HCT116 (cell line): ENCODE measurements around the gene ITIH5. TPM values are rescaled to one million over a fixed set of nuclear protein-coding genes. Genes with fewer than 3 reads are reported as not detected.

ENCODE experiments used
- ATAC-seq: fragments of 200-7000 bp; cut with Tn5 transposase; 2 replicates; pipeline ENCODE4 v1.9.1; 2020; ENCODE audit warnings: mild to moderate bottlenecking, moderate library complexity
- BruUV-seq: library from RNA; stranded (reverse); fragments of 400-500 nt; replicated peaks from 2 replicates; lab custom pipeline; 2021; lab: Mats Ljungman, UMichigan
- CTCF ChIA-PET: fragments of 300-600 bp; sonication (Branson Sonifier 250); formaldehyde crosslinking; loops from one replicate; lab custom pipeline; 2021; ENCODE audit warnings: antibody characterized with exemption; lab: Charles Lee
- POLR2A ChIA-PET: fragments of 300-600, 350-600 bp; sonication (Branson Sonifier 250); formaldehyde crosslinking; loops from one replicate; lab custom pipeline; 2021; ENCODE audit warnings: antibody characterized with exemption; lab: Charles Lee
- RAD21 ChIA-PET, 2 experiments: fragments of 300-600 bp; sonication (Branson Sonifier 250); formaldehyde crosslinking; loops; one replicate each; lab custom pipeline; 2023; ENCODE audit warnings: low total read pairs in 2 of 2; ENCODE audit not compliant: uncharacterized antibody in 2 of 2, unreplicated experiment in 2 of 2, low non-redundant PET in 1 of 2; lab: Charles Lee
- DNase-seq: peaks from one replicate; pipeline ENCODE4 v3.0.0-alpha.2; 2010; ENCODE audit warnings: low read depth, low spot score
- H2AFZ ChIP-seq: fragments of 200-600 bp; shearing (Covaris generic), sonication (generic); 2 replicates; pipeline ENCODE4 v1.6.1; 2017; ENCODE audit warnings: low read depth, mixed run types, mixed read lengths, antibody characterized with exemption, low read length; ENCODE audit not compliant: poor library complexity, severe bottlenecking
- H3K27ac ChIP-seq: 2 replicates; pipeline ENCODE4 v1.5.1; 2012; ENCODE audit warnings: low read depth, low read length
- H3K27me3 ChIP-seq: fragments of 200-600 bp; sonication (generic); 2 replicates; pipeline ENCODE4 v1.6.1; 2016; ENCODE audit warnings: mixed run types, low read length, mixed read lengths; ENCODE audit not compliant: insufficient read depth
- H3K36me3 ChIP-seq, 2 experiments: fragments of 200-500 bp in 1 of 2; fragments of 200-600 bp in 1 of 2; sonication (Bioruptor generic) in 1 of 2; sonication (generic) in 1 of 2; 2 replicates each; pipeline versions ENCODE4 v1.5.1 to v1.6.1; 2014 to 2016; ENCODE audit warnings: low read length in 2 of 2, inconsistent platforms in 1 of 2, mixed read lengths in 1 of 2, mixed run types in 1 of 2; ENCODE audit not compliant: insufficient read depth in 2 of 2, control insufficient read depth in 1 of 2
- H3K4me1 ChIP-seq, 2 experiments: fragments of 200-600 bp in 1 of 2; sonication (generic) in 1 of 2; 2 replicates each; pipeline versions ENCODE4 v1.5.1 to v1.6.1; 2012 to 2017; ENCODE audit warnings: low read length in 2 of 2, inconsistent platforms in 1 of 2, mild to moderate bottlenecking in 1 of 2, mixed read lengths in 1 of 2, mixed run types in 1 of 2, moderate library complexity in 1 of 2; ENCODE audit not compliant: insufficient read depth in 2 of 2, control insufficient read depth in 1 of 2
- H3K4me2 ChIP-seq: fragments of 200-600 bp; sonication (generic); 2 replicates; pipeline ENCODE4 v1.6.1; 2017; ENCODE audit warnings: mixed run types, low read length, mixed read lengths
- H3K4me3 ChIP-seq, 2 experiments: fragments of 200-600 bp in 1 of 2; sonication (generic) in 1 of 2; replicated peaks in 1 of 2; 2 replicates each; pipeline ENCODE4 v1.5.1; 2011 to 2016; ENCODE audit warnings: low read length in 2 of 2, control low read depth in 1 of 2, low read depth in 1 of 2, mild to moderate bottlenecking in 1 of 2, mixed read lengths in 1 of 2, mixed run types in 1 of 2
- H3K79me2 ChIP-seq: fragments of 200-600 bp; sonication (generic); 2 replicates; pipeline ENCODE4 v1.6.1; 2017; ENCODE audit warnings: mild to moderate bottlenecking, mixed run types, low read length, moderate library complexity, mixed read lengths; ENCODE audit not compliant: insufficient read depth
- H3K9ac ChIP-seq: fragments of 200-600 bp; sonication (generic); 2 replicates; pipeline ENCODE4 v1.6.1; 2016; ENCODE audit warnings: low read length, mixed read lengths
- H3K9me2 ChIP-seq: fragments of 200-600 bp; sonication (generic), shearing (Covaris generic); 2 replicates; pipeline ENCODE4 v1.6.1; 2017; ENCODE audit warnings: mixed run types, mild to moderate bottlenecking, moderate library complexity; ENCODE audit not compliant: insufficient read depth
- H3K9me3 ChIP-seq, 2 experiments: fragments of 200-500 bp in 1 of 2; fragments of 200-600 bp in 1 of 2; sonication (Bioruptor generic) in 1 of 2; sonication (generic) in 1 of 2; 2 replicates each; pipeline ENCODE4 v1.6.1; 2014 to 2017; ENCODE audit warnings: low read length in 2 of 2, mixed read lengths in 2 of 2, inconsistent platforms in 1 of 2, low read depth in 1 of 2, mild to moderate bottlenecking in 1 of 2, mixed run types in 1 of 2, moderate library complexity in 1 of 2; ENCODE audit not compliant: control insufficient read depth in 1 of 2, insufficient read depth in 1 of 2
- H4K20me1 ChIP-seq: fragments of 200-600 bp; sonication (generic), shearing (Covaris generic); 2 replicates; pipeline ENCODE4 v1.6.1; 2017; ENCODE audit warnings: mixed run types, mild to moderate bottlenecking, moderate library complexity; ENCODE audit not compliant: insufficient read depth
- CBX3 ChIP-seq: IDR thresholded peaks from 2 replicates; pipeline ENCODE4 v1.6.1; 2012; ENCODE audit warnings: low read depth
- CEBPB ChIP-seq: IDR thresholded peaks from 2 replicates; pipeline ENCODE4 v1.6.1; 2012; ENCODE audit warnings: low read depth
- ELF1 ChIP-seq: IDR thresholded peaks from 2 replicates; pipeline ENCODE4 v1.6.1; 2012; ENCODE audit warnings: low read depth, borderline replicate concordance
- EZH2phosphoT487 ChIP-seq: fragments of 200-600 bp; IDR thresholded peaks from 2 replicates; pipeline ENCODE4 v1.6.1; 2018; ENCODE audit warnings: antibody characterized with exemption, borderline replicate concordance
- FOSL1 ChIP-seq: IDR thresholded peaks from 2 replicates; pipeline ENCODE4 v1.6.1; 2012; ENCODE audit warnings: low read depth
- JUND ChIP-seq: IDR thresholded peaks from 2 replicates; pipeline ENCODE4 v1.6.1; 2012
- POLR2A ChIP-seq: IDR thresholded peaks from 2 replicates; pipeline ENCODE4 v1.7.0; 2011; ENCODE audit warnings: borderline replicate concordance; ENCODE audit not compliant: insufficient read depth, insufficient read length; ENCODE audit errors: extremely low read depth
- POLR2AphosphoS5 ChIP-seq: IDR thresholded peaks from 2 replicates; pipeline ENCODE4 v1.6.1; 2011; ENCODE audit warnings: mild to moderate bottlenecking, low read depth, low read length, moderate library complexity
- RAD21 ChIP-seq: IDR thresholded peaks from 2 replicates; pipeline ENCODE4 v1.6.1; 2012; ENCODE audit warnings: low read depth, mild to moderate bottlenecking
- SP1 ChIP-seq: IDR thresholded peaks from 2 replicates; pipeline ENCODE4 v1.6.1; 2012; ENCODE audit warnings: low read depth
- SRF ChIP-seq: IDR thresholded peaks from 2 replicates; pipeline ENCODE4 v1.6.1; 2012; ENCODE audit warnings: low read depth
- YY1 ChIP-seq: IDR thresholded peaks from 2 replicates; pipeline ENCODE4 v1.6.1; 2011; ENCODE audit warnings: low read length, low read depth, moderate library complexity, mild to moderate bottlenecking; ENCODE audit not compliant: insufficient replicate concordance; ENCODE audit errors: extremely low read depth
- ZFX ChIP-seq: fragments of 450-650 bp; IDR thresholded peaks from 2 replicates; pipeline ENCODE4 v1.6.1; 2017
- ZNF274 ChIP-seq: fragments of 200-500 bp; sonication (Bioruptor generic); IDR thresholded peaks from 2 replicates; pipeline ENCODE4 v1.6.1; 2014; ENCODE audit warnings: mild to moderate bottlenecking, low read depth, low read length, inconsistent platforms
- intact Hi-C: fragments of 100-400 bp; cut with micrococcal nuclease; formaldehyde crosslinking; loops from 2 replicates; pipeline ENCODE4 v1.10.0; 2022
- total RNA-seq: library from RNA; stranded (reverse); gene quantifications from one replicate; pipeline ENCODE4 v1.2.1, GENCODE V29; 2021; ENCODE audit not compliant: unreplicated experiment
- TF ChIP-seq, protein P1 (sequence below): IDR thresholded peaks from 2 replicates; pipeline ENCODE4 v1.6.1; 2012
- TF ChIP-seq, protein P2 (sequence below), 3 experiments: fragments of 200-600 bp in 1 of 3; sonication (generic) in 1 of 3; IDR thresholded peaks in 2 of 3; conservative IDR thresholded peaks in 1 of 3; 2 replicates each; pipeline ENCODE4 v1.5.1; 2012 to 2017; ENCODE audit warnings: low read depth in 2 of 3, low read length in 2 of 3, antibody characterized with exemption in 1 of 3, borderline replicate concordance in 1 of 3, control low read depth in 1 of 3, mild to moderate bottlenecking in 1 of 3, mixed read lengths in 1 of 3, mixed run types in 1 of 3, moderate library complexity in 1 of 3; ENCODE audit not compliant: insufficient read depth in 1 of 3
- TF ChIP-seq, protein P3 (sequence below): IDR thresholded peaks from 2 replicates; pipeline ENCODE4 v1.6.1; 2011; ENCODE audit warnings: mild to moderate bottlenecking, low read length, moderate library complexity; ENCODE audit not compliant: insufficient replicate concordance; ENCODE audit errors: extremely low read depth
- TF ChIP-seq, protein P4 (sequence below): IDR thresholded peaks from 2 replicates; pipeline ENCODE4 v1.6.1; 2012; ENCODE audit warnings: low read depth
- TF ChIP-seq, protein P5 (sequence below): IDR thresholded peaks from 2 replicates; pipeline ENCODE4 v1.6.1; 2012

ITIH5 gene
- total RNA-seq, 1 experiment from 2014 or later: not detected

DNA sequence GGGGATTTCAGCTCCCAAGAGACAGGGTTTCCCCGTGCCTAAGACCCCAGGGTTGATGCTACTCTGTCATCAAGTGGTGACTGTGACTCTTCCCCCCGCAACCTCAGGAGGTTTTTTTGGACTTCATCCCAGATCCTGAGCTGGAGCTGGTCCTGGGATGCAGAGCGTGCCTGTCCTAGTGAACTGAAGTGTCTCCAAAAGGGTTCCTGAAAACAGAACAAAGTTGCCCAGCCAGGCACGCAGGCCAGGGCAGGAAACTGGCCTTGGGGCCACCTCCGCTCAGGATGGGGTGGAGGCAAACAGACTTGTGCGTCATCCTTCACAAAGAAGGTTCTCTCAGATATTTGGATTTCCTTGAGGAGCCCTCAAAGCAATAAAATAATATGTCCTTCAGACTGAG is 118.9 kb downstream of the ITIH5 start:
- Histone ChIP-seq H3K79me2 (no peaks in the 10 kb centered on the region), H3K4me1 (no peaks in the 10 kb centered on the region), H3K27ac (no peak overlapping the region), H3K36me3 (no peaks in the 10 kb centered on the region), H3K9me2 (no peaks in the 10 kb centered on the region), H4K20me1 (no peaks in the 10 kb centered on the region), H3K9ac (no peak overlapping the region), H3K4me3 (no peak overlapping the region), H2AFZ (no peak overlapping the region), H3K4me2 (no peak overlapping the region), H3K9me3 (no peaks in the 10 kb centered on the region), H3K27me3 (peaks cover 13% of the 10 kb centered on the region; the same call in 1 of the 2 replicates)
- POLR2A ChIA-PET: interaction anchor here (0.6 kb wide), 1 partner anchor 9 kb away, joined by 3 read pairs; no protein-coding TSS in a partner anchor
- ATAC-seq (no peak), DNase-seq (no peak)
- intact Hi-C loops: no loop called here
- TF ChIP-seq YY1 (no peak), JUND (no peak), FOSL1 (no peak), POLR2A (no peak), CBX3 (no peak), ZFX (no peak), EZH2phosphoT487 (no peak), SRF (no peak), ZNF274 (no peak), CEBPB (no peak), RAD21 (no peak), POLR2AphosphoS5 (no peak), ELF1 (no peak), SP1 (no peak)
- TF ChIP-seq, protein P1, sequence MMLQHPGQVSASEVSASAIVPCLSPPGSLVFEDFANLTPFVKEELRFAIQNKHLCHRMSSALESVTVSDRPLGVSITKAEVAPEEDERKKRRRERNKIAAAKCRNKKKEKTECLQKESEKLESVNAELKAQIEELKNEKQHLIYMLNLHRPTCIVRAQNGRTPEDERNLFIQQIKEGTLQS: no peak
- TF ChIP-seq, protein P2, sequence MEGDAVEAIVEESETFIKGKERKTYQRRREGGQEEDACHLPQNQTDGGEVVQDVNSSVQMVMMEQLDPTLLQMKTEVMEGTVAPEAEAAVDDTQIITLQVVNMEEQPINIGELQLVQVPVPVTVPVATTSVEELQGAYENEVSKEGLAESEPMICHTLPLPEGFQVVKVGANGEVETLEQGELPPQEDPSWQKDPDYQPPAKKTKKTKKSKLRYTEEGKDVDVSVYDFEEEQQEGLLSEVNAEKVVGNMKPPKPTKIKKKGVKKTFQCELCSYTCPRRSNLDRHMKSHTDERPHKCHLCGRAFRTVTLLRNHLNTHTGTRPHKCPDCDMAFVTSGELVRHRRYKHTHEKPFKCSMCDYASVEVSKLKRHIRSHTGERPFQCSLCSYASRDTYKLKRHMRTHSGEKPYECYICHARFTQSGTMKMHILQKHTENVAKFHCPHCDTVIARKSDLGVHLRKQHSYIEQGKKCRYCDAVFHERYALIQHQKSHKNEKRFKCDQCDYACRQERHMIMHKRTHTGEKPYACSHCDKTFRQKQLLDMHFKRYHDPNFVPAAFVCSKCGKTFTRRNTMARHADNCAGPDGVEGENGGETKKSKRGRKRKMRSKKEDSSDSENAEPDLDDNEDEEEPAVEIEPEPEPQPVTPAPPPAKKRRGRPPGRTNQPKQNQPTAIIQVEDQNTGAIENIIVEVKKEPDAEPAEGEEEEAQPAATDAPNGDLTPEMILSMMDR (IDR thresholded peaks at IDR 0.05 in 2 of 3, conservative IDR thresholded peaks at IDR 0.05 in 1 of 3; ENCODE audit: borderline replicate concordance in 1 of 3, insufficient read depth in 1 of 3, low read depth in 2 of 3, low read length in 2 of 3): no peak
- TF ChIP-seq, protein P3, sequence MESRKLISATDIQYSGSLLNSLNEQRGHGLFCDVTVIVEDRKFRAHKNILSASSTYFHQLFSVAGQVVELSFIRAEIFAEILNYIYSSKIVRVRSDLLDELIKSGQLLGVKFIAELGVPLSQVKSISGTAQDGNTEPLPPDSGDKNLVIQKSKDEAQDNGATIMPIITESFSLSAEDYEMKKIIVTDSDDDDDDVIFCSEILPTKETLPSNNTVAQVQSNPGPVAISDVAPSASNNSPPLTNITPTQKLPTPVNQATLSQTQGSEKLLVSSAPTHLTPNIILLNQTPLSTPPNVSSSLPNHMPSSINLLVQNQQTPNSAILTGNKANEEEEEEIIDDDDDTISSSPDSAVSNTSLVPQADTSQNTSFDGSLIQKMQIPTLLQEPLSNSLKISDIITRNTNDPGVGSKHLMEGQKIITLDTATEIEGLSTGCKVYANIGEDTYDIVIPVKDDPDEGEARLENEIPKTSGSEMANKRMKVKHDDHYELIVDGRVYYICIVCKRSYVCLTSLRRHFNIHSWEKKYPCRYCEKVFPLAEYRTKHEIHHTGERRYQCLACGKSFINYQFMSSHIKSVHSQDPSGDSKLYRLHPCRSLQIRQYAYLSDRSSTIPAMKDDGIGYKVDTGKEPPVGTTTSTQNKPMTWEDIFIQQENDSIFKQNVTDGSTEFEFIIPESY: no peak
- TF ChIP-seq, protein P4, sequence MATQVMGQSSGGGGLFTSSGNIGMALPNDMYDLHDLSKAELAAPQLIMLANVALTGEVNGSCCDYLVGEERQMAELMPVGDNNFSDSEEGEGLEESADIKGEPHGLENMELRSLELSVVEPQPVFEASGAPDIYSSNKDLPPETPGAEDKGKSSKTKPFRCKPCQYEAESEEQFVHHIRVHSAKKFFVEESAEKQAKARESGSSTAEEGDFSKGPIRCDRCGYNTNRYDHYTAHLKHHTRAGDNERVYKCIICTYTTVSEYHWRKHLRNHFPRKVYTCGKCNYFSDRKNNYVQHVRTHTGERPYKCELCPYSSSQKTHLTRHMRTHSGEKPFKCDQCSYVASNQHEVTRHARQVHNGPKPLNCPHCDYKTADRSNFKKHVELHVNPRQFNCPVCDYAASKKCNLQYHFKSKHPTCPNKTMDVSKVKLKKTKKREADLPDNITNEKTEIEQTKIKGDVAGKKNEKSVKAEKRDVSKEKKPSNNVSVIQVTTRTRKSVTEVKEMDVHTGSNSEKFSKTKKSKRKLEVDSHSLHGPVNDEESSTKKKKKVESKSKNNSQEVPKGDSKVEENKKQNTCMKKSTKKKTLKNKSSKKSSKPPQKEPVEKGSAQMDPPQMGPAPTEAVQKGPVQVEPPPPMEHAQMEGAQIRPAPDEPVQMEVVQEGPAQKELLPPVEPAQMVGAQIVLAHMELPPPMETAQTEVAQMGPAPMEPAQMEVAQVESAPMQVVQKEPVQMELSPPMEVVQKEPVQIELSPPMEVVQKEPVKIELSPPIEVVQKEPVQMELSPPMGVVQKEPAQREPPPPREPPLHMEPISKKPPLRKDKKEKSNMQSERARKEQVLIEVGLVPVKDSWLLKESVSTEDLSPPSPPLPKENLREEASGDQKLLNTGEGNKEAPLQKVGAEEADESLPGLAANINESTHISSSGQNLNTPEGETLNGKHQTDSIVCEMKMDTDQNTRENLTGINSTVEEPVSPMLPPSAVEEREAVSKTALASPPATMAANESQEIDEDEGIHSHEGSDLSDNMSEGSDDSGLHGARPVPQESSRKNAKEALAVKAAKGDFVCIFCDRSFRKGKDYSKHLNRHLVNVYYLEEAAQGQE: no peak
- TF ChIP-seq, protein P5, sequence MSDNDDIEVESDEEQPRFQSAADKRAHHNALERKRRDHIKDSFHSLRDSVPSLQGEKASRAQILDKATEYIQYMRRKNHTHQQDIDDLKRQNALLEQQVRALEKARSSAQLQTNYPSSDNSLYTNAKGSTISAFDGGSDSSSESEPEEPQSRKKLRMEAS: no peak
- RAD21 ChIA-PET: no interaction called here
- CTCF ChIA-PET: interaction anchor here (1.0 kb wide), 1 partner anchor 22 kb away, joined by 3 read pairs; no protein-coding TSS in a partner anchor
- BruUV-seq: no TSS peak
